NCI-H524 (cell line): ENCODE results near the gene SH3BP5L.
"Not testable (repeated sequence)": the region's sequence is repeated elsewhere in the genome, so short reads cannot be mapped to it uniquely, and the experiment has no call there.

Source experiments
- DNase-seq, 2 experiments: peaks; one replicate each; lab custom pipeline; 2025; lab: John Stamatoyannopoulos, UW

SH3BP5L gene

GRCh38 chr1:248810000-248810726 is 15.6 kb downstream of the SH3BP5L start:
- no peak for DNase-seq

GRCh38 chr1:248808876-248809275 is 16.8 kb downstream of the SH3BP5L start:
- DNase-seq = no peak

GRCh38 chr1:248807067-248807737 is 18.5 kb downstream of the SH3BP5L start:
- DNase-seq = peak in 1 of 2 experiments; percentile 36

GRCh38 chr1:248805876-248806275 is 19.8 kb downstream of the SH3BP5L start:
- no peak for DNase-seq

GRCh38 chr1:248804771-248805681 is 20.7 kb downstream of the SH3BP5L start:
- DNase-seq = no peak

- not testable (repeated sequence) for DNase-seq
Observed at GRCh38 chr1:248803501-248803900, 22.2 kb downstream of the SH3BP5L start.

- DNase-seq = no peak
Observed at GRCh38 chr1:248802454-248802853, 23.3 kb downstream of the SH3BP5L start.

- DNase-seq = no peak
Observed at GRCh38 chr1:248800459-248800858, 25.3 kb downstream of the SH3BP5L start.

GRCh38 chr1:248798791-248799190 is 26.9 kb downstream of the SH3BP5L start:
- DNase-seq = no peak

GRCh38 chr1:248794663-248795062 is 31.1 kb downstream of the SH3BP5L start:
- not testable (repeated sequence) for DNase-seq

- no peak for DNase-seq
Observed at GRCh38 chr1:248793592-248793991, 32.1 kb downstream of the SH3BP5L start.

- DNase-seq = no peak
Observed at GRCh38 chr1:248792342-248792741, 33.4 kb downstream of the SH3BP5L start.

- no peak for DNase-seq
Observed at GRCh38 chr1:248791010-248791409, 34.7 kb downstream of the SH3BP5L start.

- DNase-seq = no peak
Observed at GRCh38 chr1:248790456-248790855, 35.3 kb downstream of the SH3BP5L start.

GRCh38 chr1:248789337-248789736 is 36.4 kb downstream of the SH3BP5L start:
- DNase-seq = not testable (repeated sequence)

- no peak for DNase-seq
Observed at GRCh38 chr1:248788327-248788726, 37.4 kb downstream of the SH3BP5L start.

- no peak for DNase-seq
Observed at GRCh38 chr1:248787430-248787829, 38.3 kb downstream of the SH3BP5L start.

- DNase-seq = no peak
Observed at GRCh38 chr1:248786156-248786555, 39.6 kb downstream of the SH3BP5L start.

- peak in 1 of 2 experiments; percentile 33 for DNase-seq
Observed at GRCh38 chr1:248783367-248783766, 42.3 kb downstream of the SH3BP5L start.

- peak in 1 of 2 experiments; percentile 53 for DNase-seq
Observed at GRCh38 chr1:248782416-248783141, 43.1 kb downstream of the SH3BP5L start.

GRCh38 chr1:248779350-248779749 is 46.4 kb downstream of the SH3BP5L start:
- DNase-seq = no peak

GRCh38 chr1:248778906-248779305 is 46.8 kb downstream of the SH3BP5L start:
- DNase-seq = no peak
